Loucy (cell line): ENCODE data around the gene CEP295NL.

Experiments
- H2AFZ ChIP-seq: fragments of 200-600 bp; sonication (generic); 2 replicates; pipeline ENCODE4 v1.6.0; 2016; ENCODE audit warnings: antibody characterized with exemption, mild to moderate bottlenecking, low read length, moderate library complexity
- H3F3A ChIP-seq: fragments of 200-600 bp; 2 replicates; pipeline ENCODE4 v1.6.0; 2016; ENCODE audit warnings: antibody characterized with exemption, low read depth, mild to moderate bottlenecking
- H3K27me3 ChIP-seq: fragments of 200-600 bp; sonication (generic); 2 replicates; pipeline ENCODE4 v1.6.1; 2014; ENCODE audit warnings: low read length, mild to moderate bottlenecking; ENCODE audit not compliant: insufficient read depth, poor library complexity, severe bottlenecking
- H3K36me3 ChIP-seq: fragments of 200-600 bp; sonication (generic); 2 replicates; pipeline ENCODE4 v1.6.1; 2016; ENCODE audit warnings: low read length; ENCODE audit not compliant: insufficient read depth
- H3K4me1 ChIP-seq: fragments of 200-600 bp; sonication (generic); 2 replicates; pipeline ENCODE4 v1.5.1; 2014; ENCODE audit warnings: low read length, mild to moderate bottlenecking; ENCODE audit not compliant: insufficient read depth, poor library complexity, severe bottlenecking
- H3K4me2 ChIP-seq: fragments of 200-600 bp; sonication (generic); 2 replicates; pipeline ENCODE4 v1.6.0; 2014; ENCODE audit warnings: antibody characterized with exemption, low read length, low read depth, mild to moderate bottlenecking; ENCODE audit not compliant: poor library complexity, severe bottlenecking
- H3K4me3 ChIP-seq: fragments of 200-600 bp; sonication (generic); 2 replicates; pipeline ENCODE4 v1.5.1; 2014; ENCODE audit warnings: low read length, mild to moderate bottlenecking, mixed read lengths; ENCODE audit not compliant: poor library complexity, severe bottlenecking
- H3K79me2 ChIP-seq: fragments of 200-600 bp; sonication (generic); 2 replicates; pipeline ENCODE4 v1.6.1; 2014; ENCODE audit warnings: low read length; ENCODE audit not compliant: insufficient read depth
- H3K9ac ChIP-seq: fragments of 200-600 bp; sonication (generic); 2 replicates; pipeline ENCODE4 v1.6.0; 2014; ENCODE audit warnings: mild to moderate bottlenecking, low read depth, low read length, moderate library complexity; ENCODE audit not compliant: poor library complexity, severe bottlenecking
- H3K9me2 ChIP-seq: fragments of 200-600 bp; sonication (generic); replicated peaks from 2 replicates; pipeline ENCODE4 v1.6.1; 2016; ENCODE audit warnings: low read depth, low read length, mixed read lengths
- H3K9me3 ChIP-seq: fragments of 200-600 bp; sonication (generic); 2 replicates; pipeline ENCODE4 v1.6.1; 2014; ENCODE audit warnings: mild to moderate bottlenecking, antibody characterized with exemption, low read length, low read depth; ENCODE audit not compliant: insufficient read depth
- H4K20me1 ChIP-seq: fragments of 200-600 bp; sonication (generic); 2 replicates; pipeline ENCODE4 v1.6.0; 2014; ENCODE audit warnings: antibody characterized with exemption, low read length, mild to moderate bottlenecking; ENCODE audit not compliant: insufficient read depth, poor library complexity, severe bottlenecking
- EZH2phosphoT487 ChIP-seq: fragments of 200-600 bp; IDR thresholded peaks from 2 replicates; pipeline ENCODE4 v1.6.1; 2018; ENCODE audit warnings: antibody characterized with exemption, mild to moderate bottlenecking, moderate library complexity, borderline replicate concordance
- TF ChIP-seq, protein P1 (sequence below): fragments of 200-600 bp; sonication (generic); conservative IDR thresholded peaks from 2 replicates; pipeline ENCODE4 v1.5.1; 2014; ENCODE audit warnings: mild to moderate bottlenecking, antibody characterized with exemption, low read length

Gene CEP295NL

DNA sequence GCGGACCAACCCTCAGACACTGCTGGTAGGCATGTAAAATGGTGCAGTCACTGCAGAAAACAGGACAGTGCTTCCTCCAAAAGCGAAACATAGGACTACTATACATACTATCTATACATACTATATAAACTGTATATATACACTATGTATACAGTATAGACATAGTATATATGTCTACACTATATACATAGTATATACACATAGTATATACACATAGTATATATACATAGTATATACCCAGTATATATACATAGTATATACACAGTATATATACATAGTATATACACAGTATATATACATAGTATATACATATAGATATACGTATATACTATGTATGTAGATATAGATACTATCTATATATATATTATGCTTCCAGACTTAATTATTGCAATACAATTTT, 55.9 kb downstream of the CEP295NL start:
- Histone ChIP-seq H3K9ac (no peak overlapping the region), H3K9me2 (no peaks in the 10 kb centered on the region), H3F3A (no peaks in the 10 kb centered on the region), H2AFZ (no peak overlapping the region), H3K9me3 (no peaks in the 10 kb centered on the region), H3K4me1 (peaks cover 12% of the 10 kb centered on the region), H3K36me3 (no peaks in the 10 kb centered on the region), H3K4me2 (no peak overlapping the region), H3K27me3 (no peaks in the 10 kb centered on the region), H3K79me2 (no peaks in the 10 kb centered on the region), H3K4me3 (no peak overlapping the region), H4K20me1 (no peaks in the 10 kb centered on the region)
- no peak for TF ChIP-seq EZH2phosphoT487
- TF ChIP-seq, protein P1, sequence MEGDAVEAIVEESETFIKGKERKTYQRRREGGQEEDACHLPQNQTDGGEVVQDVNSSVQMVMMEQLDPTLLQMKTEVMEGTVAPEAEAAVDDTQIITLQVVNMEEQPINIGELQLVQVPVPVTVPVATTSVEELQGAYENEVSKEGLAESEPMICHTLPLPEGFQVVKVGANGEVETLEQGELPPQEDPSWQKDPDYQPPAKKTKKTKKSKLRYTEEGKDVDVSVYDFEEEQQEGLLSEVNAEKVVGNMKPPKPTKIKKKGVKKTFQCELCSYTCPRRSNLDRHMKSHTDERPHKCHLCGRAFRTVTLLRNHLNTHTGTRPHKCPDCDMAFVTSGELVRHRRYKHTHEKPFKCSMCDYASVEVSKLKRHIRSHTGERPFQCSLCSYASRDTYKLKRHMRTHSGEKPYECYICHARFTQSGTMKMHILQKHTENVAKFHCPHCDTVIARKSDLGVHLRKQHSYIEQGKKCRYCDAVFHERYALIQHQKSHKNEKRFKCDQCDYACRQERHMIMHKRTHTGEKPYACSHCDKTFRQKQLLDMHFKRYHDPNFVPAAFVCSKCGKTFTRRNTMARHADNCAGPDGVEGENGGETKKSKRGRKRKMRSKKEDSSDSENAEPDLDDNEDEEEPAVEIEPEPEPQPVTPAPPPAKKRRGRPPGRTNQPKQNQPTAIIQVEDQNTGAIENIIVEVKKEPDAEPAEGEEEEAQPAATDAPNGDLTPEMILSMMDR: no peak

DNA sequence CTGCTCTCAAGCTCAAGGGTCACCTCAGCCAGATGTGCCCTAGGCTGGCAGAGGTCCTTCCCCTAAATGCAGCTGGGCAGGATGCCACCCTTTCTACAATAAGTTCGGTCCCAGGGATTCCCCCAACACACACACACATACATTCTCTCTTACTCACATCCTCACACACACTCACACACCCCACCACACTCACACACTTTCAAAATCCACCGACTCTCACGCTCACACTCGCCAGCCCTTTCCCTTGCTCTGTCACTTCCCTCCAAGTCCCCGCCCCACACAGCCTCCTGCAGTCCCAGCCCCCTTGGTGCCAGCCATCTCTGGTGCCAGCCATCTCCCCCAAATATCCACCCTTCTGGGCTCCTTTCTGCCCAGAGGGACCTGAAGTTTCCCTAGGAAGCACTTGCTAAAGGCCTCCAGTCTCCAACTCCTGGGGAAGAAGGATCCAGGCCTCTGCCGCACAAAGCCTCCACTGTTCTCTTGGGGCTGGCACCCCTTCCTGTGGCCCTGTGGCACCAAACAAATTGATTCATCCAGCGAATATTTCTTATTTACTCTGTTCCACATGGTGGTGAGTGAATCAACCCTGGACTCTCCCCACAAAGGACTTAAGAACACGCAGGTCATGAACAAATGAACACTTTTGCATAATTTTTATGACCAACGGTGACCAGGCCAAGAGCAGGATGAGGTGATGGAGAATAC, 58.5 kb downstream of the CEP295NL start:
- no peaks in the 10 kb centered on the region for H3K27me3 ChIP-seq
- no peaks in the 10 kb centered on the region for H3K9me2 ChIP-seq
- H3K4me3 ChIP-seq: no peak overlapping the region
- H3F3A ChIP-seq: no peaks in the 10 kb centered on the region
- H3K9me3 ChIP-seq: no peaks in the 10 kb centered on the region
- H3K4me2 ChIP-seq: no peak overlapping the region
- peaks cover 19% of the 10 kb centered on the region for H3K79me2 ChIP-seq
- H4K20me1 ChIP-seq: peaks cover 9% of the 10 kb centered on the region
- no peak overlapping the region for H3K9ac ChIP-seq
- H2AFZ ChIP-seq: no peak overlapping the region
- H3K36me3 ChIP-seq: no peaks in the 10 kb centered on the region
- peaks cover 22% of the 10 kb centered on the region for H3K4me1 ChIP-seq
- TF ChIP-seq, protein P1: no peak
- no peak for TF ChIP-seq EZH2phosphoT487

DNA sequence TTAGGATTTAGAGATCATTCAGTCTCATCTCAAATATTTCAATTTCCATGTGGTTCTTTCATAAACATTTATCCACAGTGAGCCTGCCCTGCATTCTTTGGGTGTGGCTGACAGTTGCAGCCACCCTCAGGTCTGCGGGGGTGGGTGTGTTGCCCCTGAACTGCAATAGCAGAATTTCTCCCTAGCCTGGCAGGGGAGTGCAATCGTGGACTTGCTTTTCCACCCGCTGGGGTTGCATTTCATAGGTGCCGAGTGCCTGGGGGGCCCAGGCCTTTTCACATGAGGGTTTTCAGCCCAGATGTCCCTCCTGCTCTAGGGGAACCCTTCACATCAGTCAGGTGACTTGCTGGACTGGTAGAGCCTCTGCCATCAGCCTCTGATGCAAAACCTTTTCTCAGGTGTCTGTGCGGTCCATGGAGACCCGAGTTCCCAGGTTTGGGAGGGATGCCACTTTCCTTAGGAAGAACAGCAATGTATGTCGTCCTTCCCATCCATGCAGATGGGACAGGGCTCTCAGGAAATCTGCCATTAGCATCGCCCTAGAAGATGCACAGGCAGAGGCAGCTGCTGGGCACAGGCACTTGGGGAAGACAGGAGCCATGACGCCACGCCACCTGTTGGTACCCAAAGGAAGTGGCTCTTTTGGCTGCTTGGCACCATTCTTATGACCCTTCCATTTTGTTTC, 60.0 kb downstream of the CEP295NL start:
- Histone ChIP-seq H3K27me3 (no peaks in the 10 kb centered on the region), H3K9ac (no peak overlapping the region), H4K20me1 (peaks cover 16% of the 10 kb centered on the region), H2AFZ (no peak overlapping the region), H3F3A (no peaks in the 10 kb centered on the region), H3K9me2 (no peaks in the 10 kb centered on the region), H3K9me3 (no peaks in the 10 kb centered on the region), H3K4me3 (no peak overlapping the region), H3K36me3 (no peaks in the 10 kb centered on the region), H3K79me2 (peaks cover 33% of the 10 kb centered on the region), H3K4me1 (peaks cover 36% of the 10 kb centered on the region), H3K4me2 (peak overlapping the region; percentile 46)
- TF ChIP-seq, protein P1: peak; percentile 88
- no peak for TF ChIP-seq EZH2phosphoT487
